GM23338 (cell line): ENCODE results near the gene SUSD4.

Experiments used
- EZH2 ChIP-seq: fragments of 200-600 bp; sonication (generic); IDR thresholded peaks from one replicate; pipeline ENCODE4 v1.8.0; 2017; ENCODE audit warnings: antibody characterized with exemption, mild to moderate bottlenecking, low read depth; ENCODE audit not compliant: unreplicated experiment
- EZH2phosphoT487 ChIP-seq: fragments of 200-600 bp; sonication (generic); IDR thresholded peaks from one replicate; pipeline ENCODE4 v1.8.1; 2018; ENCODE audit warnings: antibody characterized with exemption; ENCODE audit not compliant: unreplicated experiment
- JUNB ChIP-seq: IDR thresholded peaks from one replicate; pipeline ENCODE4 v1.6.1; 2016; ENCODE audit warnings: antibody characterized with exemption; ENCODE audit not compliant: unreplicated experiment
- POLR2AphosphoS5 ChIP-seq: IDR thresholded peaks from 2 replicates; pipeline ENCODE4 v1.6.1; 2016; ENCODE audit warnings: antibody characterized with exemption, low read depth
- TF ChIP-seq, protein P1 (sequence below), 2 experiments: fragments of 200-600 bp in 1 of 2; sonication (generic) in 1 of 2; conservative IDR thresholded peaks; 2 replicates each; pipeline versions ENCODE4 v1.5.1 to v1.6.1; 2016 to 2017; ENCODE audit warnings: antibody characterized with exemption in 2 of 2, low read depth in 2 of 2, mild to moderate bottlenecking in 2 of 2, moderate library complexity in 1 of 2
- TF ChIP-seq, protein P2 (sequence below): IDR thresholded peaks from one replicate; pipeline ENCODE4 v1.6.1; 2018; ENCODE audit warnings: antibody characterized with exemption; ENCODE audit not compliant: unreplicated experiment
- TF ChIP-seq, protein P3 (sequence below): fragments of 250-450 bp; sonication (Bioruptor Pico); IDR thresholded peaks from 2 replicates; pipeline ENCODE4 v1.5.0; 2020; ENCODE audit warnings: mild to moderate bottlenecking, moderate library complexity

DNA sequence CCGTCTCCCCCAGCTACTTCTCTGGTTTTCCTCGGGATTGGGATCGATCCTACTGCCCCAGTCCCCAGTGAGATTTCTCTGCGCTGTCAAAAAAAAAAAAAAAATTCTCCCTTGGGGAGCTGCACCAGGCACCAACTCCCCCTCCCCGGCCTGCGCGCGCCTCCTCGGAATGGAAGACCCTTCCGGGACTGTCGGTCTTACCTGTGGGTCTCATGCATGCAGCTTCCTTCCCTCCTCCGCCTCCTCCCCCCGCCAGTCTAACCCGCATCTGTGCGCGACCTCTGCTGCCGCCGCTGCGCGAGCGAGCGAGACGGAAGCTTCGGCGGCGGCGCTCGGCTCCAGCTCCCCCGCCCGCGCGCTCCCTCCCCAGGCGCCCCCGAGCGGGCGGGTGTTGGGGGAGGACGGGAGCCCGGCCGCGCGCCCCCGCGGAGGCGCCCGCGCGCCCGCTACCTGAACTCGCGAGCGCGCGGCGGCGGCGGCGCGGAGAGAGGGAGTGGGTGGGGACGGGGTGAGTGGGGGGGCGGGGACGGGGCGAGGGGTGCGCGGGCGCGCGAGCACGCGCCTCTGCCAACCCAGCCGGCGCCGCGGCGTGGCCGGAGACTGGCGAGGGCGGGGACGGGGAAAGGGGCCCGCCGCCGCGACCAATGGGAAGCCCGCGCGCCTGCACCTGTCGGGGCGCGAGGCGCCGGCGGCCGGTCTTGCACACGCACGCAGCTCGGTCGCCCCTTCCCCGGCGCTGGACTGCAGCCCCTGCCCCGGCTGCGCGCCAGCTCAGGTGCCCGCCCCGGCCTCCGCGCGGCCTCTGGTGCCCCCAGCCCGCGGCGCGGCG is at the start of gene SUSD4:
- TF ChIP-seq, protein P1, sequence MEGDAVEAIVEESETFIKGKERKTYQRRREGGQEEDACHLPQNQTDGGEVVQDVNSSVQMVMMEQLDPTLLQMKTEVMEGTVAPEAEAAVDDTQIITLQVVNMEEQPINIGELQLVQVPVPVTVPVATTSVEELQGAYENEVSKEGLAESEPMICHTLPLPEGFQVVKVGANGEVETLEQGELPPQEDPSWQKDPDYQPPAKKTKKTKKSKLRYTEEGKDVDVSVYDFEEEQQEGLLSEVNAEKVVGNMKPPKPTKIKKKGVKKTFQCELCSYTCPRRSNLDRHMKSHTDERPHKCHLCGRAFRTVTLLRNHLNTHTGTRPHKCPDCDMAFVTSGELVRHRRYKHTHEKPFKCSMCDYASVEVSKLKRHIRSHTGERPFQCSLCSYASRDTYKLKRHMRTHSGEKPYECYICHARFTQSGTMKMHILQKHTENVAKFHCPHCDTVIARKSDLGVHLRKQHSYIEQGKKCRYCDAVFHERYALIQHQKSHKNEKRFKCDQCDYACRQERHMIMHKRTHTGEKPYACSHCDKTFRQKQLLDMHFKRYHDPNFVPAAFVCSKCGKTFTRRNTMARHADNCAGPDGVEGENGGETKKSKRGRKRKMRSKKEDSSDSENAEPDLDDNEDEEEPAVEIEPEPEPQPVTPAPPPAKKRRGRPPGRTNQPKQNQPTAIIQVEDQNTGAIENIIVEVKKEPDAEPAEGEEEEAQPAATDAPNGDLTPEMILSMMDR (conservative IDR thresholded peaks at IDR 0.05; ENCODE audit: low read depth in 2 of 2) = 0 out of 4 replicates have a peak, but pooled peaks of 1 of the 2 experiments have one; percentile 7
- TF ChIP-seq, protein P2, sequence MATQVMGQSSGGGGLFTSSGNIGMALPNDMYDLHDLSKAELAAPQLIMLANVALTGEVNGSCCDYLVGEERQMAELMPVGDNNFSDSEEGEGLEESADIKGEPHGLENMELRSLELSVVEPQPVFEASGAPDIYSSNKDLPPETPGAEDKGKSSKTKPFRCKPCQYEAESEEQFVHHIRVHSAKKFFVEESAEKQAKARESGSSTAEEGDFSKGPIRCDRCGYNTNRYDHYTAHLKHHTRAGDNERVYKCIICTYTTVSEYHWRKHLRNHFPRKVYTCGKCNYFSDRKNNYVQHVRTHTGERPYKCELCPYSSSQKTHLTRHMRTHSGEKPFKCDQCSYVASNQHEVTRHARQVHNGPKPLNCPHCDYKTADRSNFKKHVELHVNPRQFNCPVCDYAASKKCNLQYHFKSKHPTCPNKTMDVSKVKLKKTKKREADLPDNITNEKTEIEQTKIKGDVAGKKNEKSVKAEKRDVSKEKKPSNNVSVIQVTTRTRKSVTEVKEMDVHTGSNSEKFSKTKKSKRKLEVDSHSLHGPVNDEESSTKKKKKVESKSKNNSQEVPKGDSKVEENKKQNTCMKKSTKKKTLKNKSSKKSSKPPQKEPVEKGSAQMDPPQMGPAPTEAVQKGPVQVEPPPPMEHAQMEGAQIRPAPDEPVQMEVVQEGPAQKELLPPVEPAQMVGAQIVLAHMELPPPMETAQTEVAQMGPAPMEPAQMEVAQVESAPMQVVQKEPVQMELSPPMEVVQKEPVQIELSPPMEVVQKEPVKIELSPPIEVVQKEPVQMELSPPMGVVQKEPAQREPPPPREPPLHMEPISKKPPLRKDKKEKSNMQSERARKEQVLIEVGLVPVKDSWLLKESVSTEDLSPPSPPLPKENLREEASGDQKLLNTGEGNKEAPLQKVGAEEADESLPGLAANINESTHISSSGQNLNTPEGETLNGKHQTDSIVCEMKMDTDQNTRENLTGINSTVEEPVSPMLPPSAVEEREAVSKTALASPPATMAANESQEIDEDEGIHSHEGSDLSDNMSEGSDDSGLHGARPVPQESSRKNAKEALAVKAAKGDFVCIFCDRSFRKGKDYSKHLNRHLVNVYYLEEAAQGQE = no peak
- TF ChIP-seq EZH2phosphoT487 (no peak), EZH2 (no peak), POLR2AphosphoS5 (no peak), JUNB (no peak)
- TF ChIP-seq, protein P3, sequence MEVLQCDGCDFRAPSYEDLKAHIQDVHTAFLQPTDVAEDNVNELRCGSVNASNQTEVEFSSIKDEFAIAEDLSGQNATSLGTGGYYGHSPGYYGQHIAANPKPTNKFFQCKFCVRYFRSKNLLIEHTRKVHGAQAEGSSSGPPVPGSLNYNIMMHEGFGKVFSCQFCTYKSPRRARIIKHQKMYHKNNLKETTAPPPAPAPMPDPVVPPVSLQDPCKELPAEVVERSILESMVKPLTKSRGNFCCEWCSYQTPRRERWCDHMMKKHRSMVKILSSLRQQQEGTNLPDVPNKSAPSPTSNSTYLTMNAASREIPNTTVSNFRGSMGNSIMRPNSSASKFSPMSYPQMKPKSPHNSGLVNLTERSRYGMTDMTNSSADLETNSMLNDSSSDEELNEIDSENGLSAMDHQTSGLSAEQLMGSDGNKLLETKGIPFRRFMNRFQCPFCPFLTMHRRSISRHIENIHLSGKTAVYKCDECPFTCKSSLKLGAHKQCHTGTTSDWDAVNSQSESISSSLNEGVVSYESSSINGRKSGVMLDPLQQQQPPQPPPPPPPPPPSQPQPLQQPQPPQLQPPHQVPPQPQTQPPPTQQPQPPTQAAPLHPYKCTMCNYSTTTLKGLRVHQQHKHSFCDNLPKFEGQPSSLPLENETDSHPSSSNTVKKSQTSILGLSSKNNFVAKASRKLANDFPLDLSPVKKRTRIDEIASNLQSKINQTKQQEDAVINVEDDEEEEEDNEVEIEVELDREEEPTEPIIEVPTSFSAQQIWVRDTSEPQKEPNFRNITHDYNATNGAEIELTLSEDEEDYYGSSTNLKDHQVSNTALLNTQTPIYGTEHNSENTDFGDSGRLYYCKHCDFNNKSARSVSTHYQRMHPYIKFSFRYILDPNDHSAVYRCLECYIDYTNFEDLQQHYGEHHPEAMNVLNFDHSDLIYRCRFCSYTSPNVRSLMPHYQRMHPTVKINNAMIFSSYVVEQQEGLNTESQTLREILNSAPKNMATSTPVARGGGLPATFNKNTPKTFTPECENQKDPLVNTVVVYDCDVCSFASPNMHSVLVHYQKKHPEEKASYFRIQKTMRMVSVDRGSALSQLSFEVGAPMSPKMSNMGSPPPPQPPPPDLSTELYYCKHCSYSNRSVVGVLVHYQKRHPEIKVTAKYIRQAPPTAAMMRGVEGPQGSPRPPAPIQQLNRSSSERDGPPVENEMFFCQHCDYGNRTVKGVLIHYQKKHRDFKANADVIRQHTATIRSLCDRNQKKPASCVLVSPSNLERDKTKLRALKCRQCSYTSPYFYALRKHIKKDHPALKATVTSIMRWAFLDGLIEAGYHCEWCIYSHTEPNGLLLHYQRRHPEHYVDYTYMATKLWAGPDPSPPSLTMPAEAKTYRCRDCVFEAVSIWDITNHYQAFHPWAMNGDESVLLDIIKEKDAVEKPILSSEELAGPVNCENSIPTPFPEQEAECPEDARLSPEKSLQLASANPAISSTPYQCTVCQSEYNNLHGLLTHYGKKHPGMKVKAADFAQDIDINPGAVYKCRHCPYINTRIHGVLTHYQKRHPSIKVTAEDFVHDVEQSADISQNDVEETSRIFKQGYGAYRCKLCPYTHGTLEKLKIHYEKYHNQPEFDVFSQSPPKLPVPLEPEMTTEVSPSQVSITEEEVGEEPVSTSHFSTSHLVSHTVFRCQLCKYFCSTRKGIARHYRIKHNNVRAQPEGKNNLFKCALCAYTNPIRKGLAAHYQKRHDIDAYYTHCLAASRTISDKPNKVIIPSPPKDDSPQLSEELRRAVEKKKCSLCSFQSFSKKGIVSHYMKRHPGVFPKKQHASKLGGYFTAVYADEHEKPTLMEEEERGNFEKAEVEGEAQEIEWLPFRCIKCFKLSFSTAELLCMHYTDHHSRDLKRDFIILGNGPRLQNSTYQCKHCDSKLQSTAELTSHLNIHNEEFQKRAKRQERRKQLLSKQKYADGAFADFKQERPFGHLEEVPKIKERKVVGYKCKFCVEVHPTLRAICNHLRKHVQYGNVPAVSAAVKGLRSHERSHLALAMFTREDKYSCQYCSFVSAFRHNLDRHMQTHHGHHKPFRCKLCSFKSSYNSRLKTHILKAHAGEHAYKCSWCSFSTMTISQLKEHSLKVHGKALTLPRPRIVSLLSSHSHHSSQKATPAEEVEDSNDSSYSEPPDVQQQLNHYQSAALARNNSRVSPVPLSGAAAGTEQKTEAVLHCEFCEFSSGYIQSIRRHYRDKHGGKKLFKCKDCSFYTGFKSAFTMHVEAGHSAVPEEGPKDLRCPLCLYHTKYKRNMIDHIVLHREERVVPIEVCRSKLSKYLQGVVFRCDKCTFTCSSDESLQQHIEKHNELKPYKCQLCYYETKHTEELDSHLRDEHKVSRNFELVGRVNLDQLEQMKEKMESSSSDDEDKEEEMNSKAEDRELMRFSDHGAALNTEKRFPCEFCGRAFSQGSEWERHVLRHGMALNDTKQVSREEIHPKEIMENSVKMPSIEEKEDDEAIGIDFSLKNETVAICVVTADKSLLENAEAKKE (CRISPR knock-in tag) = no peak
